IMR-90 (cell line): ENCODE results near the gene ABCA2. TPM values are rescaled to one million over a fixed set of nuclear protein-coding genes. Genes with fewer than 3 reads are reported as not detected.

Source experiments
- ATAC-seq: fragments of 200-7000 bp; cut with Tn5 transposase; 2 replicates; pipeline ENCODE4 v1.9.1; 2020; ENCODE audit warnings: low read depth, mild to moderate bottlenecking, moderate library complexity
- BruUV-seq: library from RNA; stranded (reverse); fragments of 400-500 nt; replicated peaks from 2 replicates; lab custom pipeline; 2021; lab: Mats Ljungman, UMichigan
- CTCF ChIA-PET: fragments of 300-600 bp; formaldehyde crosslinking; extraction: SDS; loops from one replicate; lab custom pipeline; 2021; ENCODE audit warnings: antibody characterized with exemption; lab: Yijun Ruan, JAX
- POLR2A ChIA-PET: fragments of 300-600 bp; sonication (Branson Sonifier 250); formaldehyde crosslinking; loops from one replicate; lab custom pipeline; 2022; ENCODE audit warnings: antibody characterized with exemption; ENCODE audit not compliant: unreplicated experiment; lab: Charles Lee
- DNase-seq: peaks from one replicate; pipeline ENCODE4 v3.0.0; 2013
- H2AFZ ChIP-seq: replicated peaks from 2 replicates; pipeline ENCODE3; 2013; ENCODE audit warnings: low read length, mild to moderate bottlenecking; ENCODE audit not compliant: poor library complexity
- H2AK5ac ChIP-seq: 2 replicates; pipeline ENCODE4 v1.6.1; 2013; ENCODE audit warnings: low read depth, low read length, inconsistent platforms
- H2AK9ac ChIP-seq: replicated peaks from 2 replicates; pipeline ENCODE3; 2013; ENCODE audit warnings: mild to moderate bottlenecking, low read depth, low read length, moderate library complexity; ENCODE audit not compliant: poor library complexity
- H2BK120ac ChIP-seq: 2 replicates; pipeline ENCODE4 v1.6.1; 2013; ENCODE audit warnings: low read depth, low read length, inconsistent platforms
- H2BK15ac ChIP-seq: 3 replicates; pipeline ENCODE4 v1.6.1; 2013; ENCODE audit warnings: low read depth, low read length, inconsistent platforms
- H2BK20ac ChIP-seq: 2 replicates; pipeline ENCODE4 v1.6.1; 2013; ENCODE audit warnings: low read depth, mild to moderate bottlenecking, inconsistent platforms, low read length, moderate library complexity
- H2BK5ac ChIP-seq: 2 replicates; pipeline ENCODE4 v1.6.1; 2013; ENCODE audit warnings: mild to moderate bottlenecking, low read depth, low read length, inconsistent platforms; ENCODE audit not compliant: poor library complexity, severe bottlenecking
- H3K14ac ChIP-seq: replicated peaks from 2 replicates; pipeline ENCODE4 v1.6.1; 2013; ENCODE audit warnings: low read depth, low read length, inconsistent platforms
- H3K18ac ChIP-seq: 2 replicates; pipeline ENCODE4 v1.6.1; 2013; ENCODE audit warnings: low read depth, low read length, control low read depth
- H3K23ac ChIP-seq: 2 replicates; pipeline ENCODE4 v1.6.1; 2013; ENCODE audit warnings: low read depth, low read length, inconsistent platforms
- H3K27ac ChIP-seq: 2 replicates; pipeline ENCODE4 v1.5.1; 2013; ENCODE audit warnings: mild to moderate bottlenecking, control low read depth, low read length; ENCODE audit not compliant: insufficient read depth
- H3K27me3 ChIP-seq: 2 replicates; pipeline ENCODE4 v1.6.1; 2013; ENCODE audit warnings: low read length; ENCODE audit not compliant: control insufficient read depth, insufficient read depth
- H3K36me3 ChIP-seq: 2 replicates; pipeline ENCODE4 v1.6.1; 2013; ENCODE audit warnings: low read length, mixed read lengths; ENCODE audit not compliant: control insufficient read depth, insufficient read depth
- H3K4ac ChIP-seq: 2 replicates; pipeline ENCODE4 v1.6.1; 2013; ENCODE audit warnings: low read depth, low read length, inconsistent platforms
- H3K4me1 ChIP-seq: 2 replicates; pipeline ENCODE4 v1.6.1; 2013; ENCODE audit warnings: low read length, mixed read lengths; ENCODE audit not compliant: control insufficient read depth, insufficient read depth
- H3K4me2 ChIP-seq: 2 replicates; pipeline ENCODE4 v1.6.1; 2013; ENCODE audit warnings: low read depth, mild to moderate bottlenecking, control low read depth, low read length, moderate library complexity
- H3K4me3 ChIP-seq: 2 replicates; pipeline ENCODE4 v1.5.1; 2013; ENCODE audit warnings: low read depth, mild to moderate bottlenecking, control low read depth, low read length, moderate library complexity; ENCODE audit not compliant: insufficient read depth
- H3K56ac ChIP-seq: 2 replicates; pipeline ENCODE4 v1.6.1; 2013; ENCODE audit warnings: low read length, inconsistent platforms; ENCODE audit not compliant: insufficient read depth; ENCODE audit errors: extremely low read depth
- H3K79me1 ChIP-seq, 2 experiments: 2 replicates each; pipeline ENCODE4 v1.6.1; 2013; ENCODE audit warnings: low read length in 2 of 2, inconsistent platforms in 1 of 2, low read depth in 1 of 2
- H3K9ac ChIP-seq: 2 replicates; pipeline ENCODE4 v1.6.1; 2013; ENCODE audit warnings: low read depth, low read length, control low read depth
- H3K9me1 ChIP-seq: 2 replicates; pipeline ENCODE4 v1.6.1; 2013; ENCODE audit warnings: low read length, inconsistent platforms; ENCODE audit not compliant: insufficient read depth
- H3K9me3 ChIP-seq: 2 replicates; pipeline ENCODE4 v1.6.1; 2013; ENCODE audit warnings: low read length; ENCODE audit not compliant: control insufficient read depth, insufficient read depth
- H4K20me1 ChIP-seq: 2 replicates; pipeline ENCODE4 v1.6.1; 2013; ENCODE audit warnings: low read length, inconsistent platforms; ENCODE audit not compliant: insufficient read depth
- H4K5ac ChIP-seq: 2 replicates; pipeline ENCODE4 v1.6.1; 2013; ENCODE audit warnings: mild to moderate bottlenecking, low read depth, low read length, control low read depth
- H4K8ac ChIP-seq, 2 experiments: 2 replicates each; pipeline ENCODE4 v1.6.1; 2013; ENCODE audit warnings: low read depth in 2 of 2, low read length in 2 of 2, control low read depth in 1 of 2, inconsistent platforms in 1 of 2
- H4K91ac ChIP-seq: 2 replicates; pipeline ENCODE4 v1.6.1; 2013; ENCODE audit warnings: low read depth, low read length, inconsistent platforms; ENCODE audit not compliant: insufficient read depth
- BHLHE40 ChIP-seq: fragments of 150-350 bp; IDR thresholded peaks from 2 replicates; pipeline ENCODE4 v1.6.1; 2016; ENCODE audit warnings: mild to moderate bottlenecking, low read depth, low read length
- CEBPB ChIP-seq: IDR thresholded peaks from 2 replicates; pipeline ENCODE4 v1.6.1; 2012; ENCODE audit warnings: low read depth, low read length, improper control_type of control experiment
- CHD1 ChIP-seq: IDR thresholded peaks from 2 replicates; pipeline ENCODE4 v1.6.1; 2012; ENCODE audit warnings: low read depth, low read length, improper control_type of control experiment
- POLR2A ChIP-seq: IDR thresholded peaks from 2 replicates; pipeline ENCODE4 v1.6.1; 2012; ENCODE audit warnings: mild to moderate bottlenecking, low read depth, low read length
- SMC3 ChIP-seq: fragments of 150-350 bp; IDR thresholded peaks from 2 replicates; pipeline ENCODE4 v1.6.1; 2016; ENCODE audit warnings: low read depth, mild to moderate bottlenecking, antibody characterized with exemption, low read length, moderate library complexity
- WGBS, 2 experiments: methylation state at CpG; one replicate each; pipeline versions ENCODE4 v1.1.5 to v1.1.7; 2013; ENCODE audit warnings: missing lambda C conversion rate in 2 of 2; ENCODE audit not compliant: insufficient read length in 1 of 2; ENCODE audit errors: extremely low coverage in 2 of 2; 5-methylcytosine and 5-hydroxymethylcytosine counted together
- dilution Hi-C: fragments of 300-500 bp; cut with HindIII; formaldehyde crosslinking; loops from one replicate; pipeline ENCODE4 v1.14.3; 2018; ENCODE audit warnings: low sequenced_read_pairs; ENCODE audit not compliant: unreplicated experiment
- in situ Hi-C: fragments of 300-500 bp; cut with MboI; formaldehyde crosslinking; loops from 3 replicates; pipeline ENCODE4 v1.14.3; 2019; ENCODE audit warnings: low sequenced_read_pairs, inconsistent platforms, mixed read lengths
- intact Hi-C: fragments of 100-400 bp; cut with micrococcal nuclease; formaldehyde crosslinking; loops from 2 replicates; pipeline ENCODE4 v1.10.0; 2022
- polyA plus RNA-seq, 3 experiments: library from polyadenylated mRNA; depleted of rRNA; stranded (reverse); fragments of >200 nt; gene quantifications; 2 replicates each; pipeline ENCODE4 v1.2.3, GENCODE V29; 2012; ENCODE audit warnings: low replicate concordance in 1 of 3
- total RNA-seq: library from RNA; depleted of rRNA; stranded (reverse); fragments of >200 nt; gene quantifications from 2 replicates; pipeline ENCODE4 v1.2.3, GENCODE V29; 2012

Gene ABCA2
- total and polyA plus RNA-seq, 2 of the 4 experiments (the other 2 are of a cell fraction) = 3.8 to 46.0 TPM

GRCh38 chr9:136983656-136984314, 44.3 kb downstream of the ABCA2 start:
- Histone ChIP-seq H2BK20ac (no peak overlapping the region), H2BK5ac (no peak overlapping the region), H3K18ac (no peak overlapping the region), H4K91ac (no peak overlapping the region), H2AK5ac (no peak overlapping the region), H3K9me1 (no peaks in the 10 kb centered on the region), H3K56ac (no peak overlapping the region), H4K8ac (no peak overlapping the region), H4K20me1 (no peaks in the 10 kb centered on the region), H3K4ac (no peak overlapping the region), H2AK9ac (no peak overlapping the region), H2BK120ac (no peak overlapping the region), H3K27me3 (peaks cover 46% of the 10 kb centered on the region), H2BK15ac (no peak overlapping the region), H3K14ac (no peak overlapping the region), H3K9ac (no peak overlapping the region), H3K4me2 (no peak overlapping the region), H3K79me1 (no peaks in the 10 kb centered on the region), H4K5ac (no peak overlapping the region), H3K4me3 (no peak overlapping the region), H3K23ac (no peak overlapping the region), H3K9me3 (no peaks in the 10 kb centered on the region), H3K36me3 (no peaks in the 10 kb centered on the region), H3K4me1 (no peaks in the 10 kb centered on the region), H3K27ac (no peak overlapping the region), H2AFZ (no peak overlapping the region)
- intact Hi-C loops (no loop called here), dilution Hi-C loops (no loop called here), in situ Hi-C loops (no loop called here)
- TF ChIP-seq CEBPB (no peak), CHD1 (no peak), BHLHE40 (no peak), SMC3 (no peak), POLR2A (no peak)
- ATAC-seq (no peak), DNase-seq (no peak)
- ChIA-PET CTCF (no interaction called here), POLR2A (no interaction called here)
- WGBS, 2 experiments = 92% methylated on average over 5 of the region's 11 CpGs; no CpG with 5 or more reads in 1 of the 2 experiments
- no TSS peak for BruUV-seq
